A673 (cell line): ENCODE measurements around the gene SPSB3.

Source experiments
- CTCF ChIP-seq: fragments of 300-800, 200-600 bp; sonication (generic); conservative IDR thresholded peaks from 2 replicates; pipeline ENCODE4 v1.5.1; 2017; ENCODE audit warnings: low read depth, mild to moderate bottlenecking, antibody characterized with exemption, low read length, moderate library complexity, mixed read lengths
- EZH2 ChIP-seq: fragments of 200-600 bp; sonication (generic); IDR thresholded peaks from 2 replicates; pipeline ENCODE4 v1.6.1; 2017; ENCODE audit warnings: borderline replicate concordance, low read depth, mild to moderate bottlenecking, mixed read lengths, antibody characterized with exemption, low read length; ENCODE audit not compliant: poor library complexity, severe bottlenecking

GRCh38 chr16:1765826-1766225, 16.5 kb downstream of the SPSB3 start:
- TF ChIP-seq CTCF: no peak
- TF ChIP-seq EZH2: no peak
